ENCODE data around the gene PPM1G.

The PPM1G gene

GRCh38 chr2:27416151-27416550, 6.8 kb upstream of the PPM1G start:
- no peak for DNase-seq (ENCODE audit: low read depth in 2 of 2)

GRCh38 chr2:27412419-27413152, 3.2 kb upstream of the PPM1G start:
- no peak for DNase-seq (ENCODE audit: low read depth in 2 of 2)

DNA sequence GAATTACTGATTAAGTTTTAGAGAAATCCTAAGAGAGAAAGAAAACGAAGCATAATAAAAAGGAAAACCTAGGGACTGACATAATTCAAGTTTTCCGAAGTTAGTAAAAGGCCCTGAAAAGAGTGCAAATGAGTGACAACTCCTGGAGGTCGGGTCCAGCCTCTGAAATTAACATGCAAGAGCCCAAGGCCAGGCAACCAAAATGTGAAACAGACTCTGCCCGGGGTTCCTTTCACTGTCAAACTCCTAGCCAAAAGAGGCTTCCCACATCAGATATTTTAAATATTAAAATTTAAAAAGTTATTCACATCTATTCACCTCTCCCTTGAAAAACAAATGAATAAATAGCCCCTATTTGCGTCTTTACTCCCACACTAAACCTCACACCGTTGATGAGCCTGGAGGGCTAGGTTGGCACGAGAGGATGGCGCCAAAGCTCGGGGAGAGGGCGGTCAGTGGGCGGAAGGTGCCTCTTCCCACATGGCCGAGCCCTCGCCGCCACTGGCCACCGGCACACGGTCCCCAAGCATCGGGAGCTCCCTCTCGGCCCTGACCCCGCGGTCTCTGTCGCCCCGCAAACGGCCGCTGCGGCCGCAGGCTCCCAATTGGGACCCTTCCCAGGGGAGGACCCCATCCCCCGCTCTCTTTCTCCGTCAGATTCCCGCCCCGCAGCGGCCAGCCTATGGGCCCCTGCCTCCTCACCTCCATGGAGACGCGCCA, 630 bp downstream of the PPM1G start:
- DNase-seq (ENCODE audit: low read depth in 2 of 2), result no peak

GRCh38 chr2:27407798-27408491, 1.4 kb downstream of the PPM1G start:
- DNase-seq (ENCODE audit: low read depth in 2 of 2), result no peak

DNA sequence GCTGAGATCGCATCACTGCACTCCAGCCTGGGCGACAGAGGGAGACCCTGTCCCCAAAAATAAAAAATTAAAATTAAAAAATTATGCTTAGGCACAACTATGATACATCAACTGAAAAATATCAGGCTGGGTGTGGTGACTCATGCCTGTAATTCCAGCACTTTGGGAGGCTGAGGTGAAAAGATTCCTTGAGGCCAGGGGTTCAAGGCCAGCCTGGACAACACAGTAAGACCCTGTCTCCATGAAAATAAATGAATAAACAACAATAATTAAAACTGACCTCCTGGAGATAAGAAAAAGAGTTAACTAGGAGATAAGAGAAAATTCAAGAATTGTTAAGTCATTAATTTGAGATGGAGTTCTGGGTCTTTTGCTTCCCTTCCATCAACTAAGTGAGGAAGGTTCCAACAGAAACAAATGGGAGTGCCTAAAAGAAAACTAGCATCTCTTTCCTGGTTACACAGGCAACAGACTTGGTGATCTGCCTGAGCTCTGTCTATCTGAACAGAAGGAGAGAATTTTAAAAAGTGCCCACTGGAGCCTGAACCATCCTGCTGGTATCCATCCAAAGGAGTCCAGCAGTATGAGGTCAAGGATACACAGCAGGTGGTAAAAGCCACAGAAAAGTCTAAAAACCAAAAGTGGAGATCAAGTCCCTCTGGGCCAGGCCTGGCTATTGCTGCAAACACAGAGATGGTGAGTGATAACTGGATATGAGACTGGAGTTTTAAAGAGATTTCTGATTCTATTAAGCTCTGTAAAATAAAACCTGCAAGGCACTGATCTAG, 8.8 kb downstream of the PPM1G start:
- DNase-seq (ENCODE audit: low read depth in 2 of 2), result no peak

DNA sequence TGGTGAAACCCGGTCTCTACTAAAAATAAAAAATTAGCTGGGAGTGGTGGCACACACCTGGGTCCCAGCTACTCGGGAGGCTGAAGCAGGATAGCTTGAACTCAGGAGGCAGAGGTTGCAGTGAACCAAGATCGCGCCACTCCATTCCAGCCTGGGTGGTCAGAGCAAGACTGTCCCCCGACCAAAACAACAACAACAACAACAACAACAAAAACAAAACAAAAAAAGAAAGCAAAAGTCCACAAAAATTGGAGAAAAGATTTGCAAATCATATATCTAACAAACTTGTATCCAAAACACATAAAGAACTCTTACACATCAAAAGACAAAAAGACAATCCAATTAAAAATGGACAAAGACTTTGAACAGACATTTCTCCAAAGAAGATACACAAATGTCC, 10.4 kb downstream of the PPM1G start:
- no peak for DNase-seq (ENCODE audit: low read depth in 2 of 2)

DNA sequence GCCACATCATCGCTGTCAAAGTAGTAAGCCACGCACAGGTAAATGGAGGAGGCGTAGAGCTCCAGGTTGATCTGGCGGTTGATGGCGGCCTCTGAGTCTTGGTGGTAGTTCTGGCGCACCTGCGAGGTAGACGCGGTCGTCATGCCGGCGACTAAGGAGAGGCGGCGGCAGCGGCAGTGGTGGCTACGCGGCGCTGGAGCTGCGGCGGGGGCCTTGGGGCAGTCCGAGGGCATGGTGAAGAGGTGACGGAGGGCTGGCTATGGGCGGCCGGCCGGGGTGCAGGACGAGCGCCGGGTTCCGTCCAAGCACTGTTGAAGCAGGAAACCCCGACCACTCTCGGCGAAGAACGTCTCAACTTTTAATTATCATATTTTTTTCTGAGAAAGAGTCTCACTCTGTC, 16.2 kb downstream of the PPM1G start:
- no peak for DNase-seq (ENCODE audit: low read depth in 2 of 2)

DNA sequence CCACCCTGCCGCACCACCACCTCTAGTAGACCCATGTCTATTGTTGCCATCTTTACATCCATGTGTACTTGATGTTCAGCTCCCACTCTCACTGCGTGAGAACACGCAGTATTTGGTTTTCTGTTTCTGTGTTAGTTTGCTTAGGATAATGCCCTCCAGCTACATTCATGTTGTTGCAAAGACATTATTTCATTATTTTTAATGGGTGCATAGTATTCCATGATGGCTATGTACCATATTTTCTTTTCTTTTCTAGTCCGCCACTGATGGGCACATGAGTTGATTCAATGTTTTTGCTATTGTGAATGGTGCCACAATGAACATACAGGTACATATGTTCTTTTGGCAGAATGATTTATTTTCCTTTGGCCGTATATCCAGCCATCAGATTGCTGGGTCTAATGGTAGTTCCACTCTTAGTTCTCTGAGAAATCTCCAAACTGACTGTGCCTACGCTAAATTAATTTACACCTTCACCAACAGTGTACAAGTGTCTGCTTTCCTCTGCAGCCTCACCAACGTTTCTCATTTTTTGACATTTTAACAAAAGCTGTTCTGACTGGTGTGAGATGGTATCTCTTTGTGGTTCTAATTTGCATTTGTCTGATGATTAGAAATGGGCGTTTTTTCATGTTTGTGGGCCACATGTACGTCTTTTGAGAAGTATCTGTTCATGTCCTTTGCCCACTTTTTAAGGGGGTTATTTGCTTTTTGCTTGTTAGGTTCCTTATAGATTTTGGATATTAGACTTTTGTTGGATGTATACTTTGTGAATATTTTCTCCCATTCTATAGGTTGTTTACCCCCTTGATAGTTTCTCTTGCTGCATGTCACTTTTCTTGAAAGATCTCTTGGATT, 18.3 kb downstream of the PPM1G start:
- DNase-seq (ENCODE audit: low read depth in 2 of 2), result no peak

GRCh38 chr2:27381577-27382181, 27.7 kb downstream of the PPM1G start:
- no peak for DNase-seq (ENCODE audit: low read depth in 2 of 2)

DNA sequence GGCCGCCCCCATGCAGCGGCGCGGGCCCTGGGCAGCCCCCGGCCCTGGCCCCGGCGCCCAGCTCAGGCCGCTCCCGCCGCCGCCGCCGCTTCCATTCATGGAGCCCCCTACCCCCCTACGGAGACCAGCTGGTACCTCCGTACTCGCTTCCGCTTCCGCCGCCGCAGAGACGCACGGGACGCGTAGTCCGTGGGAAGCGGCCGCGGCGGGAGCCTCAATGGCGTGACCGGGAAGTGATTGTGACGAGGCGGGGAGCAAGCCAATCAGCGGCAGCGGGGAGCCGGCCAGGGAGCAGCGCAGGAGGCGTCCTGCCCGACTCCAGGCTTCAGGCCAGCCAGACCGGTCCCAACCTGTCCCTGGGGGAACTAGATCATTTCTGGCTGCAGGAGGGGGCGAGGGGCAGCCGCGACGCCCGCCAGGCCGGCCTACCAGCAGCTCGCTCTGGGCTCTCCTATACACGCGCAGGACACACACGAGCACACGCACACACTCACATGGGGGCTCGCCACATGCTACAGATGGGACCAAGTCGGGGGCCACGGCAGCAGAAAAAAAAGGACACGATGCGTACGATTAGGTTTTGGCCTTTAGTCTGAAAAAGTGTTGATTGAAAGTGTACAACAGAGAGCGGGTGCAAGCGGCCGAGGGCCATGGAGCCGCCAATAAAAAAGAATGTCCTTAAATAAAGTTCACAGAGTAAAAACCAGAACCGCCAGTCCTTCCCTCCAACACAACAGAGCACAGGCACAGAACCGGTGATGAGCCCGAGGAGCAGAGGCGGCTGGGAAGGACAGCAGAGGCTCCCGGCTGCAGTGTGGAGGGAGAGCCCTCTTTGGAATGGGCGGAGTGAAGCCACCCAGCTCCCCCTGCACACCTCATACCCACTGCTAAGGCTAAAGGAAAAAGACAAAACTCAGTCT, 28.5 kb downstream of the PPM1G start, which contains the start of gene ZNF513:
ZNF513 (minus strand) TSS at position 109 of the 920 bp plus-strand sequence. CDS start 208 bp downstream, outside the sequence.
- peak; percentile 81 to 83 for DNase-seq (ENCODE audit: low read depth in 2 of 2)

GRCh38 chr2:27379836-27380625, 29.4 kb downstream of the PPM1G start:
- DNase-seq (ENCODE audit: low read depth in 2 of 2), result no peak

DNA sequence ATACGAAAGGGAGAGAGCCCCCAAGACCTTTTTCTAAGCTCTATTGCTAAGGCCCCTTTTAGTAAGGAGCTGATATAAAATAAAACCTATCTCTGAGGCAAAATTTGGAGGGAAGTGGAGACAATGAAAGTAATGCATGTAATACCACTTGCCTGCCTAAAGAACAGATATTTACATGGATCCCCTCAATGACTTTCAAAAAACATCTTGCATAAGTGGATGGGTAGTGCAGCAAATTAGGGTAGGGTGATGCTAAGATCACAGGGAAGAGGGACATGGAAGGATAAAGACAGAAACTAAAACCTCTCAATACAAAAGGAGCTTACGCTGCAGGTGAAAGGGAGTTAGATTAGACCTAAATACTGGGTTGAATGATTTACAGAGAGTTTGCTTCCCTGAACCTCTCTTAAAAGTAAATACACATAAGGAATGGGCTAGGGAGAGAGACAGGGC, 30.0 kb downstream of the PPM1G start:
- DNase-seq (ENCODE audit: low read depth in 2 of 2), result no peak

DNA sequence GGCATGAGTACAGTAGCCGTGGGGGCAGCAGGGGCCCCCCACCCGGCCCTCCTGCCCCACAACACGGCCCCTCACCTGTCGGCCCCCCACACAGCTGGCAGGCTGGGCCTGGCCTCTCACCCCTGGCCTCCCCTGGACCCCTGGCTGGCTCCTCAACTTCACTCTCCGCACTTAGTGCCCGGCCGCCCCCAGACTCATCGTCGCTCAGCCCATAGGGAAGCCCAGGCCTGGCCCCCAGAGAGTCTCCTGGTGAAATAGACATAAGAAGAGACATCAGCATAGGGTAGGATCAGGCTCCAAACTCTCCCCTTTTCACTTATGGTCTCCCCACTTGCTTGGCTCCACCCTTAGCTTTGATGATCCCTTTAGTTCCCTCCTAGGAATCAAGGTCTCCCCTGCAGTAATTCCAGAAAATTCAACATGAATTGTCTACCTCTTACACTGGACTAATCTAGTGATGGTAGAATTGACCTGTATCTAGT, 30.5 kb downstream of the PPM1G start:
- no peak for DNase-seq (ENCODE audit: low read depth in 2 of 2)

- no peak for DNase-seq (ENCODE audit: low read depth in 2 of 2)
These were observed 31.1 kb downstream of the PPM1G start for GRCh38 chr2:27378096-27378808.

- DNase-seq (ENCODE audit: low read depth in 2 of 2), result no peak
These were observed 31.7 kb downstream of the PPM1G start for GRCh38 chr2:27377618-27378095.

DNA sequence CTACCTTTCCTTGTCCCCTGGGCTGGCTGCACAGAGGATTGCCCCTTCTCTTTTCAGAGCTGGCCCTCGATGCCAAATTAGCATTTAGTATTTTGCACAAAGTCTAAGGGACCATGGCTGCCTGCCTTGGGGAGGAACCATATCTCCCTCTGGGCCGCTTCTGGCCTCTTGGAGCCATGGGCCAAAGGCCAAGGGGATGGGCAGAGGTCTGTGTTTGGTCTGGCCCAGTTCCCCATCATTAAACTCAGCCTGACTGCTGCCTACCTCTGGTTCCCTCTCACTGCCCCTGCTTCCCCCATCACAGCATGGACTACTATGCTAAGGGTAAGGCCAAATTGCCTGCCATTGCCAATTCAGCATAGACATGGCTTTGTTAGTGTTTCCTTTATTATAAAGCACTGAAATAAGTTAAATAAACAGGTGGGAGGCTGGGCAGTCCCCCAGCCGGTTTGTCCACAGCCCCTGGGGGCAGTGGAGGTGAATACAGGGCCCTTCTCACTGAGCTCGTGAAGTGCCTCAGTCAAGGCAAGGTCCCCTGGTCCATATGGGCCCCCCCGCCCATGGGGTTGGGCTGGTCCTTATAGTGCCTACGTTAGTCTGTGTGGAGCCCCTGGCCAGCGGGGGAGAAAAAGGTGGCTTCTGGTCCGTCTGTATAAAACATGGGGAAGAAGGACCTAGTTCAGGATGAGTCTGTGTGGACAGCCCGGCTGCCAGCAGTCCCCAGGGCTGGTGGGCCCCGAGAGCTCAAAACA, 32.3 kb downstream of the PPM1G start:
- no peak for DNase-seq (ENCODE audit: low read depth in 2 of 2)

Measured in stimulated activated CD4-positive, alpha-beta T cell treated with anti-CD3 and anti-CD28 coated beads, Interleukin-1b, Interleukin-23, amount 100 ng/mL, for 4 hours (primary cell).